GM18526 (cell line): ENCODE results near the gene TSPAN9.

Experiments
- POLR2A ChIP-seq: IDR thresholded peaks from 3 replicates; pipeline ENCODE4 v1.6.1; 2011; ENCODE audit not compliant: insufficient read length; ENCODE audit errors: extremely low read depth

Gene TSPAN9

GRCh38 chr12:3225154-3225795 lies 148.1 kb downstream of the TSPAN9 start:
- no peak for TF ChIP-seq POLR2A

GRCh38 chr12:3225796-3226180 lies 148.6 kb downstream of the TSPAN9 start:
- TF ChIP-seq POLR2A: no peak

- TF ChIP-seq POLR2A: no peak
Observed at GRCh38 chr12:3226264-3226663, 149.1 kb downstream of the TSPAN9 start.

- TF ChIP-seq POLR2A: no peak
Observed at GRCh38 chr12:3227076-3227975, 150.1 kb downstream of the TSPAN9 start.

- TF ChIP-seq POLR2A: no peak
Observed at GRCh38 chr12:3228552-3228951, 151.4 kb downstream of the TSPAN9 start.

GRCh38 chr12:3229577-3229976 lies 152.4 kb downstream of the TSPAN9 start:
- TF ChIP-seq POLR2A: no peak

- no peak for TF ChIP-seq POLR2A
Observed at GRCh38 chr12:3230758-3231375, 153.7 kb downstream of the TSPAN9 start.

GRCh38 chr12:3231399-3231876 lies 154.3 kb downstream of the TSPAN9 start:
- TF ChIP-seq POLR2A: no peak

- no peak for TF ChIP-seq POLR2A
Observed at GRCh38 chr12:3233797-3234196, 156.6 kb downstream of the TSPAN9 start.

GRCh38 chr12:3236345-3237187 lies 159.4 kb downstream of the TSPAN9 start:
- no peak for TF ChIP-seq POLR2A

GRCh38 chr12:3238196-3238595 lies 161.0 kb downstream of the TSPAN9 start:
- TF ChIP-seq POLR2A: no peak

GRCh38 chr12:3241621-3242020 lies 164.4 kb downstream of the TSPAN9 start:
- no peak for TF ChIP-seq POLR2A

GRCh38 chr12:3242199-3242863 lies 165.2 kb downstream of the TSPAN9 start:
- no peak for TF ChIP-seq POLR2A

GRCh38 chr12:3243376-3244084 lies 166.4 kb downstream of the TSPAN9 start:
- no peak for TF ChIP-seq POLR2A

- TF ChIP-seq POLR2A: no peak
Observed at GRCh38 chr12:3244219-3244750, 167.1 kb downstream of the TSPAN9 start.
